Cardiac fibroblast (primary cell): ENCODE measurements around the gene URB1.
"Not testable (repeated sequence)": the region's sequence is repeated elsewhere in the genome, so short reads cannot be mapped to it uniquely, and the experiment has no call there.

Source experiments
- DNase-seq, 2 donors: peaks; one replicate each; pipeline versions ENCODE4 v3.0.0 to v3.0.0-alpha.2; 2010; ENCODE audit warnings: low read depth in 2 of 2
- H3K4me3 ChIP-seq, 2 donors: replicated peaks in 1 of 2; 1 replicate in 1 of 2; 2 replicates in 1 of 2; pipeline ENCODE4 v1.5.1; 2011; ENCODE audit warnings: low read depth in 2 of 2, low read length in 2 of 2, mild to moderate bottlenecking in 2 of 2, moderate library complexity in 1 of 2
- TF ChIP-seq, protein P1 (sequence below): IDR thresholded peaks from one replicate; pipeline ENCODE4 v1.5.1; 2011; ENCODE audit warnings: low read depth, mild to moderate bottlenecking, low read length, inconsistent platforms

The URB1 gene

DNA sequence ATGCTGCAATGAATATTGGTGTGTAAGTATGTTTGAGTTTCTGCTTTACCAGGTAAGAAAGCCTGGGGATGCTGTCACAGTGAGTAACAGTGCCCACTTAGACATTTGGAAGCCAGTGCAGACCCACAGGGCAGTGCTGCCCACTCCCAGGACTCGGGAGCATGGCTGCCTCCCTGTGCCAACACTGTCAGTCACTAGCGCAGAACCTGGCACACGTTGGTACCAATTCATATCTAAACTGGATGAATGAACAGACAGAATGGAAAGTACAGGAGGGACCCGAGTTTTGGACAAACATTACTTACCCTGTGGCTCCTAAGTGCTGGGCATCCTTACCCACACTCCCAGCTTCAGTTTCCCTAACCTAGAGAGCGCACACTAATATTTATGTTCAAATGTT lies 18.1 kb upstream of the URB1 start:
- H3K4me3 ChIP-seq, result no peak overlapping the region
- TF ChIP-seq, protein P1, sequence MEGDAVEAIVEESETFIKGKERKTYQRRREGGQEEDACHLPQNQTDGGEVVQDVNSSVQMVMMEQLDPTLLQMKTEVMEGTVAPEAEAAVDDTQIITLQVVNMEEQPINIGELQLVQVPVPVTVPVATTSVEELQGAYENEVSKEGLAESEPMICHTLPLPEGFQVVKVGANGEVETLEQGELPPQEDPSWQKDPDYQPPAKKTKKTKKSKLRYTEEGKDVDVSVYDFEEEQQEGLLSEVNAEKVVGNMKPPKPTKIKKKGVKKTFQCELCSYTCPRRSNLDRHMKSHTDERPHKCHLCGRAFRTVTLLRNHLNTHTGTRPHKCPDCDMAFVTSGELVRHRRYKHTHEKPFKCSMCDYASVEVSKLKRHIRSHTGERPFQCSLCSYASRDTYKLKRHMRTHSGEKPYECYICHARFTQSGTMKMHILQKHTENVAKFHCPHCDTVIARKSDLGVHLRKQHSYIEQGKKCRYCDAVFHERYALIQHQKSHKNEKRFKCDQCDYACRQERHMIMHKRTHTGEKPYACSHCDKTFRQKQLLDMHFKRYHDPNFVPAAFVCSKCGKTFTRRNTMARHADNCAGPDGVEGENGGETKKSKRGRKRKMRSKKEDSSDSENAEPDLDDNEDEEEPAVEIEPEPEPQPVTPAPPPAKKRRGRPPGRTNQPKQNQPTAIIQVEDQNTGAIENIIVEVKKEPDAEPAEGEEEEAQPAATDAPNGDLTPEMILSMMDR, result no peak
- DNase-seq, result no peak

DNA sequence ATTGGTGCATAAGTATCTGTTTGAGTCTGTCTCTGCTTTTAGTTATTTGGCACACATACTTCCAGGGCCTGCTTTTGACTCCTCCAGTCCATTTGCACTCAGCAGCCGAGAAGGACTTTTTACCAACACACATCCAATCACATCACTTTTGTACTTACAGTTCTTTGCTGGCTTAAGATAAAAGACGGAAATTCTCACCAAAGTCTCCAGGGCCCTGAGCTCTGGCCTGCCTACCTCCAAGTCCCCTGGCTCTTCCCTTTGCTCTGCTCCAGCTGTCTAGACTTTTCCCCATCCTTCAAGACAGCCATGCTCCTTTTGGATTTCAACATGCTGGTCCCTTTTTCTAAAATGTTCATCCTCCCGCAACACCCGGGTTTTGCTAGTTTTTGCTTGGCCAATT lies 17.5 kb upstream of the URB1 start:
- H3K4me3 ChIP-seq, result no peak overlapping the region
- DNase-seq, result no peak
- TF ChIP-seq, protein P1, result no peak

DNA sequence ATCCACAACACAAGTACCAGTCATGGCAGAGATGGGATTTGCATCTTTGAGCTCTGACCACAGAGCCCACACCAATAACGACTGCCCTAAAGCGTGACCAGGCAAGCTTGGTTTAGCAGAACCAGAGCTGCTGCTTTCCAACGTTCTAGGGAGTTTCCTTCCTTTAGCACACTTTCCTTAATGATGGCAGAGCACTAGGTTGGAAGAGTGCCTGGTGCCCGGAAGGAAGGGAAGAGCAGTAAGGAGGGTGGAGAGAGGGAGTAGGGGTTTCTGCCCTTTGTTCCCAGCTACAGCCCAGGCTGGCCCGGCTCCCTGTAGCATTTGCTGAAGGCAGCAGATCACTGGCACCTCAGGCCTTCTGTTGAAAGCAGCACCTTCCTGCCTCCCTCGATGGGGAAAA lies 13.6 kb upstream of the URB1 start:
- DNase-seq, result peak in 1 of 2 donors; percentile 52
- no peak overlapping the region for H3K4me3 ChIP-seq
- TF ChIP-seq, protein P1, result no peak

DNA sequence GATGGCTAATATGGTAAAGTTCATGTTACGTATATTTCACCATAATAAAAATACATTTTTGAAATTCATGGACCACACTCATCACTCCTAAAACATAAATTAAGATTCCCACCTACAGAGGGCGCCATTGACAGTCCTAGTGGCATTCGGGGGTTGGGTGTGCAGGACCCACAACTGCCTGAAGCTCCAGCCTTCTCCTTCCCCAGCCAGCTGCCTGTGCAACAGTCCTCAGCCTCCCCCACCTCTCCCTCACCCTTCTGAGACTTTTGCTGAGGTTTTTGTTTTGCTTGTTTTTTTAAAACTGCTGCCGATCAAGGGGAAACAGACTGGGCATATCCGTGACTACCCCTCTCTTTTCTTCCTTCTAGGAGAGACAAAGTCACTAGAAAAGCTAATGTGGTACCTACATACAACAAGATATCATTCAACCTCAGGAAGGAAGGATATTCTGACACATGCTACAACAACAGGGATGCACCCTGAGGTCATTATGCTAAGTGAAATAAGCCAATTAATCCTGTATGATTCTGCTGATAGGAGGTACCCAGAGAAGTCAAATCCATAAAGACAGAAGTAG lies 10.5 kb upstream of the URB1 start:
- TF ChIP-seq, protein P1, result peak; percentile 61
- peak; percentile 85 to 91 for DNase-seq
- H3K4me3 ChIP-seq, result no peak overlapping the region

DNA sequence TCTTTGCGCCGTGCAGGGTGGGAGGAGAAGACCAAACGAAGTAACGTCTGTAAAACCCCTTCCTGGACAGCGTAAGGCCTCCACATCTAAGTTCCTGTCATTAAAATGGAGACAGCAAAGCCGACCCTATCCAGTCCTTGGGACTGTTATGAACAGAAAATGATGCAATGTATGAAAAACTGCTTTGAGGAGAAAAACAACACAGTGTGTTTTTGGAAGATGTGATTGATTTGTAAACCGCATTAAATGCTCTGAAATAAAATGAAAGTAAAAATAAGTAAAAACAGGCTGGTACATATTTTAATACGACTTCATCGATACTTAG lies 827 bp upstream of the URB1 start:
- peak overlapping the region; percentile 89 to 98 for H3K4me3 ChIP-seq
- TF ChIP-seq, protein P1, result no peak
- no peak for DNase-seq

DNA sequence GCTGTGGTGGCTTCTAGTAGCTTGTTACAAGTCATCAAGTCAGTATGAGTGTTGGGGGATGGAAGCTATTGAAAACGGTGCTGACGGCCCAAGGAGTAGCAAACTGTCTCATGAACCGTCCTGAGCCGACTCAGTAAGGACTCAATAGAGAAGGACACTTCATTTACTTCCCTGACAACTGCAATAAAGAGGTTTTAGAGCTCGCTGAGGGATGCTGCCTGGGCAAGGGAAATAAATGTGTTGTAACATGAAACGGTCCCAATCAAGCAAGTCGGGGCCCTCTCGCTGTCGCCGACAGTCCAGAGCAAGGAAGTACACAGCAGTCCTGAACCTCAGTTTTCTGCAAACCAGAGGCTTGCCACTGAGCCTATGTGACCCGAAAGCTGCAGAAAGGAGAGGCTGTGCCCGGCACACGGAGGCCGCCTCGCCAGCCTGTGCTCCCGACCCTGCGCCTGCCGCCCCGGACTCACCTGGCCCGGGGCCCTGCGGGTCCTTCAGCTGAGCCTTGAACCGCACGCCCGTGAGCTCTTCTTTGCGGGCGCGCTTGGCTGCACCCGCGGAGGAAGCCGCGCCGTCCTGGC lies 423 bp downstream of the URB1 start:
- TF ChIP-seq, protein P1, result no peak
- H3K4me3 ChIP-seq, result peak overlapping the region; percentile 89 to 98
- peak in 1 of 2 donors; percentile 26 for DNase-seq

DNA sequence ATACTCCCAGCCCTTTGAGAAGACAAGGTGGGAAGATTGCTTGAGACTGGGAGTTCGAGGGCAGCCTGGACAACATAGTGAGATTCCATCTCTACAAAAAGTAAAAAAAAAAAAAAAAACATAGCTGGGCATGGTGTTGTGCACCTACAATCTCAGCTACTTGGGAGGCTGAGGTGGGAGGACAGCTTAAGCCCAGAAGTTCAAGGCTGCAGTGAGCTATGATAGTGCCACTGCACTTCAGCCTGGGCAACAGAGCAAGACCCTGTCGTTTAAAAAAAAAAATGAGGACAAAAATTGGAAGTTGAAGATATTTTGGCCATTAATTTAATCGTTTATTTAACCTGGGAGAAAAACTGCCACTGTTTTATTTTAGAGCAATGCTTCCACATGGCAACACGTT lies 1.1 kb downstream of the URB1 start:
- peak overlapping the region; percentile 89 to 98 for H3K4me3 ChIP-seq
- TF ChIP-seq, protein P1, result no peak

DNA sequence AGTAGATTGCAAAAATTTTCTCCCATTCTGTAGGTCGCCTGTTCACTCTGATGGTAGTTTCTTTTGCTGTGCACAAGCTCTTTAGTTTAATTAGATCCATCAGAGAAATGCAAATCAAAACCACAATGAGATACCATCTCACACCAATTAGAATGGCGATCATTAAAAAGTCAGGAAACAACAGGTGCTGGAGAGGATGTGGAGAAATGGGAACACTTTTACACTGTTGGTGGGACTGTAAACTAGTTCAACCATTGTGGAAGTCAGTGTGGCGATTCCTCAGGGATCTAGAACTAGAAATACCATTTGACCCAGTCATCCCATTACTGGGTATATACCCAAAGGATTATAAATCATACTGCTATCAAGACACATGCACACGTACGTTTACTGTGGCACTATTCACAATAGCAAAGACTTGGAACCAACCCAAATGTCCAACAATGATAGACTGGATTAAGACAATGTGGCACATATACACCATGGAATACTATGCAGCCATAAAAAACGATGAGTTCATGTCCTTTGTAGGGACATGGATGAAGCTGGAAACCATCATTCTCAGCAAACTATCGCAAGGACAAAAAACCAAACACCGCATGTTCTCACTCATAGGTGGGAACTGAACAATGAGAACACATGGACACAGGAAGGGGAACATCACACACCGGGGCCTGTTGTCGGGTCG lies 2.1 kb downstream of the URB1 start:
- DNase-seq, H3K4me3 ChIP-seq: not testable (repeated sequence)

More for the DNA sequence above, 1.1 kb downstream of the URB1 start:
- DNase-seq, result no peak
